ENCODE measurements around the gene CLCF1. TPM values are rescaled to one million over a fixed set of nuclear protein-coding genes. Genes with fewer than 3 reads are reported as not detected.

Gene CLCF1
- total RNA-seq, 1 donor from 2014 or later, result 32.6 TPM

- peaks cover 9 to 52% of the 10 kb centered on the region in 2 donors for H3K4me1 ChIP-seq
These were observed 46.1 kb upstream of the CLCF1 start for GRCh38 chr11:67419325-67420049.

DNA sequence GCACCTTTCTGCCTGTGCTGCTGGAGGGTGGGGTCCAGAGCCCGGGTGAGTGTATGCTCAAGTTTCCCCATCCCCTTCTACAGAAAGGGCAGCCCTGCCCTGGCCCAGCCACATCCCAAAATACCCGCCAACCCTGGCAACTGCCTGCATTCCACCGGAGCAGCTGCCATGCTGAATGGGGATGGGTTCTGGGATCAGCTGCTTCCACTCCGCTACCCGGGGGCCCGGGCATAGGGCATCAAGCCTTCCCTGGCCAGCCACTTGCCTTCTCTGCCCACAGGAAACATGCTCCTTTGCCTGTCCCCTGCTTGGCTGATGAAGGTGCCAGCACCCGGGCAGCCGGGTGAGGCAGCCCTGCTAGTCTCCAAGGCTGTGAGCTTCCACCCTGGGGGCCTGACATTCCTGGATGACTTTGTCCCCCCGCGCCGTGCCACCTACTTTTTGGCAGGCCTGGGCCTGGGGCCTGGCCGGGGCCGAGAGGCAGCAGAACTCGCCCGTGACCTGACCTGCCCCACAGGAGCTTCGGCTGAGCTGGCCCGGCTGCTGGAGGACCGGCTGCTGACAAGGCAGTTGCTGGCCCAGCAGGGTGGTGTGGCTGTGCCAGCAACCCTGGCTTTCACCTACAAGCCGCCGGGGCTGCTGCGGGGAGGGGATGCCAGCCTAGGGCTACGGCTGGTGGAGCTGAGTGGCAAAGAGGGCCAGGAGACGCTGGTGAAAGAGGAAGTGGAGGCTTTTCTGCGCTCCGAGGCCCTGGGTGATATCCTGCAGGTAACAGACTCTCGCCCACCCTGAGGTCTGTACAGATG is 45.3 kb upstream of the CLCF1 start:
- TF ChIP-seq CTCF (IDR thresholded peaks at IDR 0.05), result no peak
- peaks cover 9 to 52% of the 10 kb centered on the region in 2 donors for H3K4me1 ChIP-seq
- intact Hi-C loops (cut with DNase I), result no loop called here
- H3K27me3 ChIP-seq, result no peaks in the 10 kb centered on the region
- H3K27ac ChIP-seq, result peak overlapping the region; percentile 90 to 98
- peak overlapping the region; percentile 9 to 27 for H3K4me3 ChIP-seq
- no peak for DNase-seq (ENCODE audit: low spot score in 2 of 2)
- no peaks in the 10 kb centered on the region for H3K9me3 ChIP-seq
- H3K36me3 ChIP-seq, result no peaks in the 10 kb centered on the region

More at GRCh38 chr11:67419325-67420049, 46.1 kb upstream of the CLCF1 start:
- no peaks in the 10 kb centered on the region for H3K27me3 ChIP-seq
- no peak overlapping the region for H3K4me3 ChIP-seq
- no peak for TF ChIP-seq CTCF (IDR thresholded peaks at IDR 0.05)
- no peaks in the 10 kb centered on the region for H3K36me3 ChIP-seq
- intact Hi-C loops (cut with DNase I), result loop anchor here (2.0 kb wide), 1 partner anchor 17 kb away; no protein-coding TSS in a partner anchor
- H3K9me3 ChIP-seq, result no peaks in the 10 kb centered on the region
- peak overlapping the region; percentile 90 to 98 for H3K27ac ChIP-seq
- no peak for DNase-seq (ENCODE audit: low spot score in 2 of 2)

GRCh38 chr11:67417425-67417824 is 44.0 kb upstream of the CLCF1 start:
- no peak for DNase-seq (ENCODE audit: low spot score in 2 of 2)
- H3K36me3 ChIP-seq, result no peaks in the 10 kb centered on the region
- no peaks in the 10 kb centered on the region for H3K27me3 ChIP-seq
- H3K9me3 ChIP-seq, result no peaks in the 10 kb centered on the region
- no peak for TF ChIP-seq CTCF (IDR thresholded peaks at IDR 0.05)
- H3K4me3 ChIP-seq, result no peak overlapping the region
- H3K4me1 ChIP-seq, result peaks cover 9 to 52% of the 10 kb centered on the region in 2 donors
- H3K27ac ChIP-seq, result peak overlapping the region; percentile 90 to 98
- intact Hi-C loops (cut with DNase I), result no loop called here

DNA sequence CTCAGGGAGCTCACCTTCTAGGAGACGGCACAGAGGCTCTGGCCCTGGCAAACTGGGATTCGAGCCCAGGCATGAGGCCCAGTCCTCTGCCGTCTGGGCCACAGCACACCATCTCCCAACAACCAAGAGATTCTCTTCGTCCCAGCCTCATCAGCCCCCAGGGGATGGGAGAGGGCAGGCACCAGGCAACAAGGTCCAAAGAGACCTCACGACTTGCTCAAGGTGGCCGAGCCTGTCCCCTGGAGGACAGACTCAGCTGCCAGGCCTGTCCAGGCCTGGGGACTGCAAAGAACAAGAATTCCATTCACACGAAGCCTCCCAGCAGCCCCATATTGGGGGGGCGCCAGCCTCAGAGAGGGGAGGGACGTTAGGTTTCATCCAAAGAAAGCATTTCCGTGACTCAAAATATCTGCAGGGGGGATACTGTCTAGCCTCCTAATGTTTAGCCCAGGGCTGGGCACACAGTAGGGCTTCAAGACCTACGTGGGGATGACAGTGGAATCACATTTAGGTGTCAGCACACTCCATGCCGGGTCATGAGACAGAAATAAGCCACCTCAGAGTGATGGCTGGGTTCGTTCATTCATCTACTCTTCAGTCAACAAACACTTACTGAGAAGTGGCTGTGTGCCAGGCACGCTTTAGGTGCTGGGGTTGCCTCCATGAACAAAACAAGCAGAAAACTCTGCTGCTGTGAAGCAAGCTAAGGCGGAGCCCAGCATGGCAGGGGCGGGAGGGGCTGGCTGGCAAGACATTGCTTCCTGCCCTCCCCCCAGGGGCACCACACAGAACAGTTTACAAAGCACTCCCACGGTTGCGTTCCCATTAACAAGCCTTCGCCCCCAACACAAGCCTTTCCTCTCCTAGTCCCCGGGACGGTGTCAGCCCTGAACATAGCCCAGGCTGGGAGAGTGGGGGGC is 43.3 kb upstream of the CLCF1 start:
- peak in 1 of 2 donors; percentile 81 for DNase-seq (ENCODE audit: low spot score in 2 of 2)
- no peaks in the 10 kb centered on the region for H3K9me3 ChIP-seq
- peak overlapping the region in 1 of 2 donors; percentile 67 for H3K4me3 ChIP-seq
- H3K27ac ChIP-seq, result peak overlapping the region; percentile 90 to 98
- intact Hi-C loops (cut with DNase I), result no loop called here
- no peaks in the 10 kb centered on the region for H3K27me3 ChIP-seq
- H3K36me3 ChIP-seq, result no peaks in the 10 kb centered on the region
- peaks cover 9 to 52% of the 10 kb centered on the region in 2 donors for H3K4me1 ChIP-seq
- TF ChIP-seq CTCF (IDR thresholded peaks at IDR 0.05), result no peak

Measured in ascending aorta (tissue), 2 donors.